Activated CD4-positive, alpha-beta T cell treated with anti-CD3 and anti-CD28 coated beads, Interleukin-2, amount 10 ng/mL, durations not matched to agents 24 days and 14 days (primary cell): ENCODE data around the gene AURKAIP1. TPM values are rescaled to one million over a fixed set of nuclear protein-coding genes. Genes with fewer than 3 reads are reported as not detected.
"Not testable (repeated sequence)": the region's sequence is repeated elsewhere in the genome, so short reads cannot be mapped to it uniquely, and the experiment has no call there.

ENCODE experiments used
- DNase-seq: peaks from one replicate; pipeline ENCODE4 v3.0.0; 2022
- H3K27ac Mint-ChIP-seq: one replicate; pipeline ENCODE4 v1.8.0; 2022; ENCODE audit warnings: mild to moderate bottlenecking, mixed read lengths
- H3K27me3 Mint-ChIP-seq: one replicate; pipeline ENCODE4 v1.8.0; 2022; ENCODE audit warnings: mixed read lengths
- H3K36me3 Mint-ChIP-seq: one replicate; pipeline ENCODE4 v1.8.0; 2022; ENCODE audit warnings: low read depth, mild to moderate bottlenecking, mixed read lengths
- H3K4me1 Mint-ChIP-seq: one replicate; pipeline ENCODE4 v1.8.0; 2021; ENCODE audit warnings: mixed read lengths
- H3K4me3 Mint-ChIP-seq: one replicate; pipeline ENCODE4 v1.8.0; 2022; ENCODE audit warnings: mild to moderate bottlenecking, moderate library complexity, mixed read lengths
- H3K9me3 Mint-ChIP-seq: one replicate; pipeline ENCODE4 v1.8.0; 2021; ENCODE audit warnings: mixed read lengths
- intact Hi-C: fragments of 100-400 bp; cut with micrococcal nuclease; formaldehyde crosslinking; loops from one replicate; pipeline ENCODE4 v1.15.1; 2023
- total RNA-seq: library from RNA; stranded (reverse); gene quantifications from 2 replicates; pipeline ENCODE4 v1.2.3, GENCODE V29; 2022

The AURKAIP1 gene
- total RNA-seq, 1 donor from 2014 or later, result 146 TPM

DNA sequence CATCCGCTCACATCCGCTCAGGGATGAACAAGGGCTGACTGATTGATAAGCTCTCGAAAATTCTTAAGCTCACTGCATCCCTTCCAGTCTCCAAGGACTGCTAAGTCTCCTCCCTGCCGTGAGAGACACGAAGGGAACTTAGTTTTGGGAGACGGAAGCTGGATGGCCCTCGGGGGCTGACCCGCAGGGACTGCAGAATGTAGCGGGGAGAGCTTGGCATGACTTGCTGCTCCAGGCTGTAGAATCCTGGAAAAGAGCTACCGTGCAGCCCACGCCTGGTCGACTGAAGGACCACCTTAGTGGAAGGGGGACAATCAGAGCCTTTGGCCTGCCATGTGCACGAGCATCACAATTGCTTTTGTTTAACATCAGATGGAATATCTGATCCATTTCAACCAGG, 40.7 kb upstream of the AURKAIP1 start:
- H3K27ac Mint-ChIP-seq, result no peak overlapping the region
- H3K9me3 Mint-ChIP-seq, result no peaks in the 10 kb centered on the region
- intact Hi-C loops, result no loop called here
- H3K4me3 Mint-ChIP-seq, result no peak overlapping the region
- peaks cover 3% of the 10 kb centered on the region for H3K27me3 Mint-ChIP-seq
- no peak for DNase-seq
- peaks cover 5% of the 10 kb centered on the region for H3K4me1 Mint-ChIP-seq
- no peaks in the 10 kb centered on the region for H3K36me3 Mint-ChIP-seq

DNA sequence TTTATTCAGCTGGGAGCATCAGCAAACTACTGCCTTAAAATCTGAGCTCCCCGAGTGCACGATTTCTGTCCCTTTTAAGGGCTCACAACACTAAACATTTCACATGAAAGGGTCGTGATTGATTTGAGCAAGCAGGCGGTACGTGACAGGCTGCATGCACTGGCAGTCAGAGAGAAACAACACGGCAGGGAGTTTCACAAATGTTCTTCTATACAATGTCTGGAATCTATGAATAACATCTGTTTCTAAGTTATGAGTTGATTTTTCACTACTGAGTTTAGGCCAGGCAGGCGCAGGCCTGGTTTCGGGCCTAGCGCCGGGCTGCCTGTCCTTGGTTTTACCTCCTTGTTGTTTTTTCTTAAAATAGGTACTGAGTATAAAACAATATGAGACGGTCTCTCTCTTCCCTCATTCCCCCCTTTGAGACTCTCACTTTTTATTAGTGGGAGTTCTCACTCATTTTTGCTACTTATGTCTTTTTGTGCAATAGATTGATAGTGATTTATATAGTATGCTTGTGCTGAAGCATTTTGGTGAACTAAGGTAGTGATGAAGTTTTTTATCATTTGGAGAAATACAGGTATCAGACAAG, 37.4 kb upstream of the AURKAIP1 start:
- DNase-seq, H3K4me3 Mint-ChIP-seq, H3K27me3 Mint-ChIP-seq, H3K9me3 Mint-ChIP-seq, intact Hi-C loops, H3K4me1 Mint-ChIP-seq, H3K27ac Mint-ChIP-seq: not testable (repeated sequence)
- H3K36me3 Mint-ChIP-seq, result peaks cover 15% of the 10 kb centered on the region

DNA sequence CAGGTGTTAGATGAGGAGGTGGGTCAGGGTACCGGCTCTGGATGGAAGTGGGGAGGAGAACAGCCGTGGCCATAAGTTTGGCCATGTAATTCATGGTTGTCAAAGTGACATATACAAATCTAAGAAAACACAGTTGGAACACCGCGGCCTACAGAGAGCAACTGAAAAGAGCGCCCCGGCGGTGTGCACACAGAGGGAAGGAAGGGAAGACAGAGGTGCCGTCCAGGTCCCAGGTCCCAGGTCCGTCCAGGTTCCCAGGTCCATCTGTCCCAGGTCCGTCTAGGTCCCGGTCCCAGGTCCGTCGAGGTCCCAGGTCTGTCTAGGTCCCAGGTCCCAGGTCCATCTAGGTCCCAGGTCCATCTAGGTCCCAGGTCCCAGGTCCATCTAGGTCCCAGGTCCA, 36.6 kb upstream of the AURKAIP1 start:
- H3K4me1 Mint-ChIP-seq, result peaks cover 7% of the 10 kb centered on the region
- H3K9me3 Mint-ChIP-seq, result no peaks in the 10 kb centered on the region
- no peak overlapping the region for H3K4me3 Mint-ChIP-seq
- no peak for DNase-seq
- H3K27ac Mint-ChIP-seq, result no peak overlapping the region
- intact Hi-C loops, result no loop called here
- peaks cover 18% of the 10 kb centered on the region for H3K36me3 Mint-ChIP-seq
- no peaks in the 10 kb centered on the region for H3K27me3 Mint-ChIP-seq

DNA sequence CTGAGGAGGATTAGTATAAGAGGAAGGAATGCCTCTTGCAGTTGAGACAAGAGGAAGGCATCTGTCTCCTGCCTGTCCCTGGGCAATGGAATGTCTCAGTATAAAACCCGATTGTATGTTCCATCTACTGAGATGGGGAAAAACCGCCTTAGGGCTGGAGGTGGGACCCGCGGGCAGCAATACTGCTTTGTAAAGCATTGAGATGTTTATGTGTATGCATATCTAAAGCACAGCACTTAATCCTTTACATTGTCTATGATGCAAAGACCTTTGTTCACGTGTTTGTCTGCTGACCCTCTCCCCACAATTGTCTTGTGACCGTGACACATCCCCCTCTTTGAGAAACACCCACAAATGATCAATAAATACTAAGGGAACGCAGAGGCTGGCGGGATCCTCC, 35.2 kb upstream of the AURKAIP1 start:
- H3K27me3 Mint-ChIP-seq, H3K9me3 Mint-ChIP-seq, H3K4me3 Mint-ChIP-seq, intact Hi-C loops, DNase-seq, H3K27ac Mint-ChIP-seq: not testable (repeated sequence)
- H3K36me3 Mint-ChIP-seq, result peaks cover 32% of the 10 kb centered on the region
- H3K4me1 Mint-ChIP-seq, result peaks cover 13% of the 10 kb centered on the region

DNA sequence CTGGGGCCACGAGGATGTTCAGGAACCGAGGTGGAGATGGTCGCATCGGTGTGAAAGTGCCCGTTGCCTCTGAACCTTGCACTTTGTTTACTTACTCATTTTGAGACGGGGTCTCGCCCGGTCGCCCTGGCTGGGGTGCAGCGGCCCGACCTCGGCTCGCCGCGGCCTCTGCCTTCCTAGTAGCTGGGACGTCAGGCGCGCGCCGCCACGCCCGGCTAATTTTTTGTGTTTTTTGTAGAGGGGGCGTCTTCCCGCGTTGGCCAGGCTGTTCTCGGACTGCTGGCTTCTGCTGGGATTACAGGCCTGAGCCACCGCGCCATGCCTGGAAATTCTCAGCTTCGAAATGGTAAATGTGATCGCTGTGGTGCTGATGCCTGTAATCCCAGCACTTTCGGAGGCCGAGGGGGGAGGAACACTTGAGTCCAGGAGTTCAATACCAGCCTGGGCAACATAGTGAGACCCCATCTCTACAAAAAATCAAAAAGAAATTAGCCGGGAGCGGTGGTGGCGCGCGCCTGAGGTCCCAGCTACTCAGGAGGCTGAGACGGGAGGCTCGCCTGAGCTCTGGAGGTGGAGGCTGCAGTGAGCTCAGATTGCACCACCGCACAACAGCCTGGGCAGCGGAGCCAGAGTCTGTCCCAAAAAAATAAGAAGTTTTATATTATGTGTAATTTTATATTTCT, 32.8 kb upstream of the AURKAIP1 start:
- DNase-seq, result peak; percentile 77
- peak overlapping the region; percentile 96 for H3K4me3 Mint-ChIP-seq
- H3K27me3 Mint-ChIP-seq, result no peaks in the 10 kb centered on the region
- peaks cover 51% of the 10 kb centered on the region for H3K36me3 Mint-ChIP-seq
- intact Hi-C loops, result loop anchor here (1.0 to 5.0 kb wide), 5 partner anchors 8 to 105 kb away; partner anchors contain the start of genes ATAD3A, ATAD3B, AURKAIP1 and CCNL2
- peaks cover 21% of the 10 kb centered on the region for H3K4me1 Mint-ChIP-seq
- H3K9me3 Mint-ChIP-seq, result no peaks in the 10 kb centered on the region
- peak overlapping the region; percentile 84 for H3K27ac Mint-ChIP-seq

DNA sequence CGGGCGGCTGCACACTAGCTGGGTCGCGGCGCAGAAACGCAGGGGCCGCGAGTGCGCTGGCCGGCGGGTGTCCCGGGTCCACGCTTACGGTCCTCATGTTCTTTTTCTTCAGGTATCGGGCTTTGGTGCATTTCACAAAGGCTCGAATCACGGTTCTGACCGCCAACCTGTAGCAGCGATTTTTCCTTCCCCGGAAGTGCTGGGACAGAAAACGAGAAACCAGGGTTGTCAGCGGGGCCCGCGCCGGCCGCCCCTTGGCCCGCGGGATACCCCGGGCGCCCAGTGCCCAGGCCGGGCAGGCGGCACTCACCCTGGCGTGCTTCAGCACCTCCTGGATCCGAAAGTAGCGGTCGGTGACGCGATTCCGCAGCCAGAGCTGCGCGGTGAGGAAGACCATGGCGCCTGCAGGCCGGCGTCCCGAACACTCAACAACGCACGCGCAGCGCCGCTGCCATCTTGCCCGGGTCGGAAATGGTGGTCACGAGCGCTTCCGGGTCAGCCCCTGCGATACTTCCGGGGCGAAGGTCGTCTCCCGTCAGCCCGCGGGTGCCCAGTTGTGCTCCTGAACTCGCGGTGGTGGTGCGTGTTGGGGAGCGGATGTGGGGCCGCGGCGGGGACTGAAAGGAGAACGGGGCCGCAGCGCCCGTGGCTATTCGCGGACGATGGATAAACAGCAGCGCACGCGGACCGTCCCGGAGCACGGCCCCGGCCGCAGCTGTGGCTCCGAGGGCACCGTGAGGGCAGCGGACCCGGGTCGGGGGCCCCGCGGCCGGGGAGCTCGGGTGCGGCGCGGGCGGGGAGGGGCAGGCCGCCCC, 32.0 kb upstream of the AURKAIP1 start, which contains the start of gene MRPL20:
TSS of gene MRPL20 (minus strand) at position 473 of the 815 bp plus-strand sequence. CDS start at position 397, 76 bp downstream.
- peak within 1 kb of the TSS; percentile 95 for H3K27ac Mint-ChIP-seq
- peak within 1 kb of the TSS; percentile 96 for H3K4me3 Mint-ChIP-seq
- H3K9me3 Mint-ChIP-seq, result no peaks in the 10 kb centered on the region
- intact Hi-C loops, result loop anchor here (1.0 to 5.0 kb wide), 5 partner anchors 8 to 105 kb away; partner anchors contain the start of genes ATAD3A, ATAD3B, AURKAIP1 and CCNL2
- H3K36me3 Mint-ChIP-seq, result peaks cover 57% of the 10 kb centered on the region
- H3K27me3 Mint-ChIP-seq, result no peaks in the 10 kb centered on the region
- peak; percentile 99 for DNase-seq
- H3K4me1 Mint-ChIP-seq, result peaks cover 26% of the 10 kb centered on the region

DNA sequence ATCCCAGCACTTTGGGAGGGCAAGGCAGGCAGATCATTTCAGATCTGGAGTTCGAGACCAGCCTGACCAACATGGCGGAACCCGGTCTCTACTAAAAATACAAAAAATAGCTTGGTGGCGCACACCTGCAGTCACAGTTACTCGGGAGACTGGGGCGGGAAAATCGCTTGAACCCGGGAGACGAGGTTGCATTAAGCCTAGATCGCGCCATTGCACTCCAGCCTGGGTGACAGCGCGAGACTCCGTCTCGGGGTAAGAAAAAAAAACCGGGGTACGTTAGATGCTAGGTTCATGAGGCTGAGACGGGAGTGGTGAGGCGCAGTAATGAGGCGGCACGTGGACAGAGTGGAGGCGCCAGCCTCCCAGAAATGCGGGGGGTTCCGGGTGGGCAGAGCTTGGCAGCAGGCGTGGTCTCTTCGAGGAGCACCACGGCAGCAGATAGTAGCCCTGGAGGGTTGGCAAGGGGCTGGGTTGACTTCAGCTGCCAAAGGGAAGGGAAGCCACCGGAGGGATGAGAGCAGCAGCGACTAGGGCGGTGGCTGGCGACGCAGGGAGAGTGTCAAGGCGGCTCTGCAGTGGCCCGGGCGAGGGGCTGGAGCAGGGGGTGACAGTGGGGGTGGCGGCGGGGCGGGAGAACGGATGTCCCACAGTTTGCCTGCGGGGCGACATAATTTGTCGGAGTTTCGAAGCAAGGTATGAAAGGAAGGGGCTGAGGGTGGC, 31.3 kb upstream of the AURKAIP1 start:
- no peak for DNase-seq
- intact Hi-C loops, result loop anchor here (2.0 to 5.0 kb wide), 2 partner anchors 35 to 106 kb away; partner anchors contain the start of gene ATAD3A
- H3K4me3 Mint-ChIP-seq, result peak overlapping the region; percentile 96
- peaks cover 30% of the 10 kb centered on the region for H3K4me1 Mint-ChIP-seq
- no peaks in the 10 kb centered on the region for H3K9me3 Mint-ChIP-seq
- H3K27ac Mint-ChIP-seq, result peak overlapping the region; percentile 95
- H3K27me3 Mint-ChIP-seq, result no peaks in the 10 kb centered on the region
- peaks cover 64% of the 10 kb centered on the region for H3K36me3 Mint-ChIP-seq

DNA sequence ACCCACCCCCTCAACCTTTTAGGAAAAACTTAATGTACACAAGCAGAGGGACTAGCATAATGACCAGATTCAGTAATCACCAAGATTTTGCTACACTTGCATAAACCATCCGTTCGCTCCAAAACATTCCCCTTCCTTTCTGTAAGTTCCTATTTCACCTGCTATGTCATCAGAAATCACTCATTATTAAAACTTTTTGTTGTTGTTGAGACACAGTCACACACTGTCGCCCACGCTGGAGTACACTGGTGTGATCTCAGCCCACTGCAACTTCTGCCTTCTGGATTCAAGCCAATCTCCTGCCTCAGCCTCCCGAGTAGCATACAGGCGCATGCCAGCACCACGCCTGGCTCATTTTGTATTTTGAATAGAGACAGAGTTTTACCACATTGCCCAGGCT, 28.6 kb upstream of the AURKAIP1 start:
- DNase-seq, result no peak
- H3K9me3 Mint-ChIP-seq, result no peaks in the 10 kb centered on the region
- no peaks in the 10 kb centered on the region for H3K27me3 Mint-ChIP-seq
- H3K4me3 Mint-ChIP-seq, result peak overlapping the region; percentile 18
- H3K27ac Mint-ChIP-seq, result peak overlapping the region; percentile 7
- peaks cover 74% of the 10 kb centered on the region for H3K36me3 Mint-ChIP-seq
- intact Hi-C loops, result no loop called here
- peaks cover 38% of the 10 kb centered on the region for H3K4me1 Mint-ChIP-seq

DNA sequence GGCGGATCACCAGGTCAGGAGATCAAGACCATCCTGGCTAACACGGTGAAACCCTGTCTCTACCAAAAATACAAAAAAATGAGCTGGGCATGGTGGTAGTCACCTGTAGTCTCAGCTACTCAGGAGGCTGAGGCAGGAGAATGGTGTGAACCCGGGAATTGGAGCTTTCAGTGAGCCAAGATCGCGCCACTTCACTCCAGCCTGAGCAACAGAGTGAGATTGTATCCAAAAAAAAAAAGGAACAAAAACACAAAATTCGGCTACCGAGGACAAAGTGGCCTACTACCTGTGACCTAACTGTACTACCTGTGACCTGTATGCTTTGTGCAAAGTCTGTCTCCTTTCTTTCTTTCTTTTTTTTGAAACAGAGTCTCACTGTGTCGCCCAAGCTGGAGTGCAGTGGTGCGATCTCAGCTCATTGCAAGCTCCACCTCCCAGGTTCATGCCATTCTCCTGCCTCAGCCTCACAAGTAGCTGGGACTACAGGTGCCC, 27.9 kb upstream of the AURKAIP1 start:
- H3K4me1 Mint-ChIP-seq, result peaks cover 37% of the 10 kb centered on the region
- H3K4me3 Mint-ChIP-seq, intact Hi-C loops, H3K9me3 Mint-ChIP-seq, DNase-seq, H3K27me3 Mint-ChIP-seq: not testable (repeated sequence)
- peaks cover 74% of the 10 kb centered on the region for H3K36me3 Mint-ChIP-seq
- H3K27ac Mint-ChIP-seq, result peak overlapping the region; percentile 7

DNA sequence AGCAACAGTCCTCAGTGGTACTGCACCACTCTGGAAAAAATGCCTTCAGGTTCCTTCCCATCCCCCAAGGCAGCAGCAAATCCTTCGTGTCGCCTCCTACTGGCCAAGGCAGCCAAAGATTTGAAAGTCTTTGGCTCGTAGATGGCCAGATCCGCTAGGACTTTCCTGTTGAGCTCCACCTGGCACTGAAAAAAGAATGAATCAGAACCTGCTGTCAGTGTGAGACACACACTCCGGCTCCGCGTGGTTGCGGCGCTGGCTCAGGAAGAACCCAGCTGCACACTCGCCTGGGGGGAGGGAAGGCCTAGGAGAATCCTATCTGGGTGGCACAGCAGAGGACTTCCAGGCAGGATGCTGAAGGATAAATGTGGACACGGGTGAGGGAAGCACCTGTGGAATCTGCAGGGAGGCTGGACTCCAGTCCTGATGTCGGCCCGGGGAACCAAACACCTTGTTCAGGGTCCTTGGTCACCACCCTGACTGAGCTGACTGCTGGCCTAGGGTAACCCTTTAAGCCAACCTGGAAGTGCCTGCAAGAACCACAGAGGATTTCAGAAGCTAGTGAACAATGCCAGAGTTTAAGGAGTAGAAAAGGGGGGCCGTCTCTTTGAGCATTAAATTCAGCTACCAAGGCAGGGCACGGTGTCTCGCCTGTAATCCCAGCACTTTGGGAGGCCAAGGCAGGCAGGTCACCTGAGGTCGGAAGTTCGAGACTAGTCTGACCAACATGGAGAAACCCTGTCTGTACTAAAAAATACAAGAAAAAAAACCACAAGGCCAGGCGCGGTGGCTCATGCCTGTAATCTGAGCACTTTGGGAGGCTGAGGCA, 27.3 kb upstream of the AURKAIP1 start:
- Mint-ChIP-seq H3K4me1 (peaks cover 43% of the 10 kb centered on the region), H3K4me3 (peak overlapping the region; percentile 92), H3K9me3 (no peaks in the 10 kb centered on the region), H3K36me3 (peaks cover 78% of the 10 kb centered on the region), H3K27me3 (no peaks in the 10 kb centered on the region), H3K27ac (peak overlapping the region; percentile 66)
- intact Hi-C loops, result no loop called here
- peak; percentile 81 for DNase-seq

DNA sequence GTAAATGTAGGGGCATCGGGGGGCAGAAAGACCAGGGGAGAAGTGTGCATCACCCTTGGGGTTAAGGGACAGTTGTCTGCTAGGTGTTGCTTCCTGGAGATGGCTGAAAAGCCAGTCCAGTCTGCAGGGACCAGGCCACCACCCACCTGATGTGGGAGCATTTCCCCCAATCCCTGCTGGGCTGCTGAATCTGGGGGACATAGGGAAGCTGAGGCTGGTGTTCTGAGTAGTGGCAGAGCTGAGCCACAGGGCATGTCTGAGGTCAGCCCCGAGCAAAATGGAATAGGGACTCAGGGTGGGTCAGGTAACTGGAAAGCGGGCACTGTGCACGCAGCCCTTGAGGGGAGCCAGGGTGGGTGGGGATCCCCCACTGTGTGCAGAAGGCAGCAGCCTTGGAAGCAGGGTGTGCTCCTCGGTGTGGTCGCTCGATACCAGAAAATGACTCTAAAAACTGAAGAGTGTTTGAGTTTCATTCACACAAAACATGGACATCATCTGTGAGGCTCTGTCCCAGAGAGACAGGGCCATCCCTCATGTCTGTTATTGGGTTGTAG, 26.5 kb upstream of the AURKAIP1 start:
- peaks cover 43% of the 10 kb centered on the region for H3K4me1 Mint-ChIP-seq
- no peaks in the 10 kb centered on the region for H3K27me3 Mint-ChIP-seq
- peak overlapping the region; percentile 66 for H3K27ac Mint-ChIP-seq
- peak overlapping the region; percentile 92 for H3K4me3 Mint-ChIP-seq
- no peaks in the 10 kb centered on the region for H3K9me3 Mint-ChIP-seq
- H3K36me3 Mint-ChIP-seq, result peaks cover 76% of the 10 kb centered on the region
- intact Hi-C loops, result no loop called here
- DNase-seq, result no peak

DNA sequence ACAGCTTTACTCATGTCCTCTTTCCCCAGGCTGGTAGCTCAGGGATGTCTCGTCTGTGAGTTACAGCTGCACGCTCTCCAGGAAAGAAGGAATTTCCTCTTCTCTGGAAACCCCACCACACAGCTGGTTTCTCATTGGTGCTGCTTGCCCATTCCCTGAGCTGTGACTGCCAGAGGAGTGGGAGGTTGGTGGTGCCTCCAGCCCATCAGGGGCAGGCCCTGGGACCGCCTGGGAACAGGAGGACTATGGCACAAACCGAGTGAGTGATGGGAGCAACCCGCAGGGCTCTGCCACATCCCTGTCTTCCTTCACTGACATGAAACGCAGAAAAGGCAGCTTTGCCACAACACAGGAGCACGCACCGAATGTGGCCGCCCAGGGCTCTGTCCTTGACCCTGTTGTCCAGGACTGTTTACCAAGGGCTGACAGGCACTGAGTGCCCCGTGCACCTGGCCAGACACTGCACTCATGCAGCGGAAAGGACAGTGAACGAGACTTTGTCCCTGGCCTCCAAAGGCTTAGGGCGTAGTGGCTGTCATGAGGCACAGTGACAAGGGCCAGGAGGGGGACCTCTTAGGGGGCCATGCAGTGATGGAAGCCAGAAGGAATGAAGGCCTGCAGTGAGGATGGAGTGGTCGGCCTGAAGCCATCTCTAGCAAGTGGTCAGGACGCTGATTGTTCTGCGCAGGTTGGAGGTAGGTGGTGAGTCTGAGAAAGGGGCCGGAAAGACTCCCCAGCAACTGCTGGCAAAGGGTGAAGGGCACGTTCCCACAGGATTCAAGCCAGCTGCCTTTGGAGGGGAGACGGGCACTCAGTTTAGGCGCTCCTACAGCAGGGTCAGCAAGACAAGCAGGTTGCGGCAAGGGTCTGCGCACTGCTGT, 25.8 kb upstream of the AURKAIP1 start:
- H3K27ac Mint-ChIP-seq, result peak overlapping the region; percentile 90
- peak overlapping the region; percentile 92 for H3K4me3 Mint-ChIP-seq
- H3K9me3 Mint-ChIP-seq, result no peaks in the 10 kb centered on the region
- H3K4me1 Mint-ChIP-seq, result peaks cover 41% of the 10 kb centered on the region
- intact Hi-C loops, result no loop called here
- H3K27me3 Mint-ChIP-seq, result no peaks in the 10 kb centered on the region
- peaks cover 69% of the 10 kb centered on the region for H3K36me3 Mint-ChIP-seq
- DNase-seq, result no peak
